DMS53 (cell line): ENCODE results near the gene HIGD1C.

Source experiments
- DNase-seq: peaks from one replicate; lab custom pipeline; 2025; lab: John Stamatoyannopoulos, UW

HIGD1C gene

DNA sequence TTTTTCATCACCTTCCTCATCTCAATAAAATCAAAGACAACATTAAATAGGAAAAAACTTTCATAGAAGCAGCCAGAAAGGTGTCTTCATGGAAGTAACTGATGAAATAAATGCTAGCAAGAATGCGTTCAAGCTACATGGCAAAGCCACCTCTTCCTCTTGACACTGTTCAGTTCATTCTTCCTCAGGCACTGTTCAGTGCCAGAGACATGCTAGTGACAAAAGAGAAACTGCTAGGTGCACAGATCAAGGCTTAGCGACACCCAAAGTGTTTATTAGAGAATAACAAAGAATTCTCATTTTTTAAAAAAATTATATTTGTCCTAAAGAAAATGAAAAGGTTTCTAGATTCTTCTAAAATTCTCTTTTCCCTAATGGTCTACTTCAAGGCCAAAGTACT lies 66.6 kb downstream of the HIGD1C start:
- DNase-seq = no peak

DNA sequence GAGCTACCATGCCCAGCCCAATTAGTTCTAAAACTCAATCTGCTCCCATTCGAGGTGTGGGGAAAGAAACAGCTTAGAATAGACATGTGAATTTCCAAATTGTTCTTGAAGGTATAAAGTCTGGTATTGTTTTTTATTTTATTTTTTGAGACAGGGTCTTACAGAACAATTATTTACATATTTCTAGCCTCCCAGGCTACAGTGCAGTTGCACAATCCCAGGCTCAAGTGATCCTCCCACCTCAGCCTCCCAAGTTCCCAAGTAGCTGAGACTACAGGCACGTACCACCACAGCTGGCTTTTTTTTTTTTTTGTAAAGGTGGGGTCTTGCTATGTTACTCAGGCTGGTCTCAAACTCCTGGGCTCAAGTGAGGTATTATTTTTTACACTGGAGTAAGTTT lies 67.6 kb downstream of the HIGD1C start:
- DNase-seq = no peak
